Calu3 (cell line): ENCODE data around the gene RINL. TPM values are rescaled to one million over a fixed set of nuclear protein-coding genes. Genes with fewer than 3 reads are reported as not detected.
A peak's percentile ranks its signal among the peaks of the same experiment; 100 is the strongest.

Source experiments
- BruUV-seq: library from RNA; stranded (reverse); fragments of 400-500 nt; replicated peaks from 2 replicates; lab custom pipeline; 2021; lab: Mats Ljungman, UMichigan
- CTCF ChIA-PET: fragments of 300-600 bp; sonication (Branson Sonifier 250); formaldehyde crosslinking; loops from one replicate; lab custom pipeline; 2022; ENCODE audit warnings: antibody characterized with exemption; lab: Charles Lee
- DNase-seq: peaks from one replicate; pipeline ENCODE4 v3.0.0; 2022
- H3K27ac Mint-ChIP-seq: one replicate; pipeline ENCODE4 v1.8.0; 2022; ENCODE audit warnings: mixed read lengths; ENCODE audit not compliant: unreplicated experiment
- H3K27me3 Mint-ChIP-seq: one replicate; pipeline ENCODE4 v1.8.0; 2022; ENCODE audit warnings: mixed read lengths; ENCODE audit not compliant: unreplicated experiment
- H3K36me3 Mint-ChIP-seq: one replicate; pipeline ENCODE4 v1.8.0; 2022; ENCODE audit warnings: mild to moderate bottlenecking, moderate library complexity, mixed read lengths; ENCODE audit not compliant: insufficient read depth, unreplicated experiment
- H3K4me1 Mint-ChIP-seq: one replicate; pipeline ENCODE4 v1.8.0; 2022; ENCODE audit warnings: mild to moderate bottlenecking, low read depth, mixed read lengths; ENCODE audit not compliant: unreplicated experiment
- H3K4me3 Mint-ChIP-seq: one replicate; pipeline ENCODE4 v1.8.0; 2022; ENCODE audit warnings: mild to moderate bottlenecking, low read depth, moderate library complexity, mixed read lengths; ENCODE audit not compliant: unreplicated experiment
- H3K9me3 Mint-ChIP-seq: one replicate; pipeline ENCODE4 v1.8.0; 2022; ENCODE audit warnings: low read depth, mixed read lengths; ENCODE audit not compliant: unreplicated experiment
- intact Hi-C: fragments of 100-400 bp; cut with micrococcal nuclease; formaldehyde crosslinking; loops from one replicate; pipeline ENCODE4 v1.10.0; 2022; ENCODE audit not compliant: unreplicated experiment
- total RNA-seq: library from RNA; stranded (reverse); gene quantifications from 2 replicates; pipeline ENCODE4 v1.2.3, GENCODE V29; 2022
- TF ChIP-seq, protein P1 (sequence below): fragments of 200-600 bp; IDR thresholded peaks from one replicate; pipeline ENCODE4 v1.8.0; 2022; ENCODE audit warnings: antibody characterized with exemption; ENCODE audit not compliant: unreplicated experiment

The RINL gene
- total RNA-seq, 1 experiment from 2014 or later: 4.1 TPM

DNA sequence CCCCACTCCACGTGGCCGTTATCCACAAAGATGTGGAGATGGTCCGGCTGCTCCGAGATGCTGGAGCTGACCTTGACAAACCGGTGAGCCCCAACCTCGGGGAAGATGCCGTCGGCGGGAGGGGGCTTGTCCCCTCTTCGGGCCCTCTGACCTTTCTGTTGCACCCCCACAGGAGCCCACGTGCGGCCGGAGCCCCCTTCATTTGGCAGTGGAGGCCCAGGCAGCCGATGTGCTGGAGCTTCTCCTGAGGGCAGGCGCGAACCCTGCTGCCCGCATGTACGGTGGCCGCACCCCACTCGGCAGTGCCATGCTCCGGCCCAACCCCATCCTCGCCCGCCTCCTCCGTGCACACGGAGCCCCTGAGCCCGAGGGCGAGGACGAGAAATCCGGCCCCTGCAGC, 29.2 kb upstream of the RINL start:
- CTCF ChIA-PET: interaction anchor here (0.6 kb wide), 1 partner anchor 221 kb away, joined by 6 read pairs; no protein-coding TSS in a partner anchor
- Mint-ChIP-seq H3K36me3 (peaks cover 50% of the 10 kb centered on the region), H3K27ac (peak overlapping the region; percentile 7), H3K4me3 (no peak overlapping the region), H3K4me1 (peaks cover 7% of the 10 kb centered on the region), H3K27me3 (no peaks in the 10 kb centered on the region), H3K9me3 (peaks cover 9% of the 10 kb centered on the region)
- no peak for DNase-seq
- intact Hi-C loops: no loop called here
- TF ChIP-seq, protein P1, sequence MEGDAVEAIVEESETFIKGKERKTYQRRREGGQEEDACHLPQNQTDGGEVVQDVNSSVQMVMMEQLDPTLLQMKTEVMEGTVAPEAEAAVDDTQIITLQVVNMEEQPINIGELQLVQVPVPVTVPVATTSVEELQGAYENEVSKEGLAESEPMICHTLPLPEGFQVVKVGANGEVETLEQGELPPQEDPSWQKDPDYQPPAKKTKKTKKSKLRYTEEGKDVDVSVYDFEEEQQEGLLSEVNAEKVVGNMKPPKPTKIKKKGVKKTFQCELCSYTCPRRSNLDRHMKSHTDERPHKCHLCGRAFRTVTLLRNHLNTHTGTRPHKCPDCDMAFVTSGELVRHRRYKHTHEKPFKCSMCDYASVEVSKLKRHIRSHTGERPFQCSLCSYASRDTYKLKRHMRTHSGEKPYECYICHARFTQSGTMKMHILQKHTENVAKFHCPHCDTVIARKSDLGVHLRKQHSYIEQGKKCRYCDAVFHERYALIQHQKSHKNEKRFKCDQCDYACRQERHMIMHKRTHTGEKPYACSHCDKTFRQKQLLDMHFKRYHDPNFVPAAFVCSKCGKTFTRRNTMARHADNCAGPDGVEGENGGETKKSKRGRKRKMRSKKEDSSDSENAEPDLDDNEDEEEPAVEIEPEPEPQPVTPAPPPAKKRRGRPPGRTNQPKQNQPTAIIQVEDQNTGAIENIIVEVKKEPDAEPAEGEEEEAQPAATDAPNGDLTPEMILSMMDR: no peak
- no TSS peak for BruUV-seq

DNA sequence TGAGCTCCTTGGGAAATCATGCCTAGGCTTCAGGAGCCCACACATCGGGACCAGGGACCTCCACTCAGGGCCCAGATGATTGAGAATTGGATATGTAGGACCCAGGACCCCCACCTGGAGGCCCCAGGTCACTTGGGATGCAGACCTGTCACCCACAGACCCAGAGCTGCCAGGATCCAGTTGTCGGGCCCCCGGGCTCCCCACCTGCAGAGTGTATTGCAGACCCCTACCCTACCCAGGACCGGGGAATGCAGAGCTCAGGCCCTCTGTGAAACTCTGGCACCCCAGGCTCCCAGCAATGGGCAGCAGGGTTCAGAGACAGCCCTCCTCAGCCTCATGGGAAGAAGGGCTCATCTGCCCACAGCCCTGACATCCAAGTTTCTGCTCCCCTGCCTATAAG, 27.5 kb upstream of the RINL start:
- Mint-ChIP-seq H3K27ac (no peak overlapping the region), H3K27me3 (no peaks in the 10 kb centered on the region), H3K36me3 (peaks cover 64% of the 10 kb centered on the region), H3K9me3 (peaks cover 9% of the 10 kb centered on the region), H3K4me3 (no peak overlapping the region), H3K4me1 (peaks cover 13% of the 10 kb centered on the region)
- TF ChIP-seq, protein P1: no peak
- intact Hi-C loops: no loop called here
- no TSS peak for BruUV-seq
- CTCF ChIA-PET: interaction anchor here (0.7 kb wide), 1 partner anchor 106 kb away, joined by 4 read pairs; no protein-coding TSS in a partner anchor
- no peak for DNase-seq

DNA sequence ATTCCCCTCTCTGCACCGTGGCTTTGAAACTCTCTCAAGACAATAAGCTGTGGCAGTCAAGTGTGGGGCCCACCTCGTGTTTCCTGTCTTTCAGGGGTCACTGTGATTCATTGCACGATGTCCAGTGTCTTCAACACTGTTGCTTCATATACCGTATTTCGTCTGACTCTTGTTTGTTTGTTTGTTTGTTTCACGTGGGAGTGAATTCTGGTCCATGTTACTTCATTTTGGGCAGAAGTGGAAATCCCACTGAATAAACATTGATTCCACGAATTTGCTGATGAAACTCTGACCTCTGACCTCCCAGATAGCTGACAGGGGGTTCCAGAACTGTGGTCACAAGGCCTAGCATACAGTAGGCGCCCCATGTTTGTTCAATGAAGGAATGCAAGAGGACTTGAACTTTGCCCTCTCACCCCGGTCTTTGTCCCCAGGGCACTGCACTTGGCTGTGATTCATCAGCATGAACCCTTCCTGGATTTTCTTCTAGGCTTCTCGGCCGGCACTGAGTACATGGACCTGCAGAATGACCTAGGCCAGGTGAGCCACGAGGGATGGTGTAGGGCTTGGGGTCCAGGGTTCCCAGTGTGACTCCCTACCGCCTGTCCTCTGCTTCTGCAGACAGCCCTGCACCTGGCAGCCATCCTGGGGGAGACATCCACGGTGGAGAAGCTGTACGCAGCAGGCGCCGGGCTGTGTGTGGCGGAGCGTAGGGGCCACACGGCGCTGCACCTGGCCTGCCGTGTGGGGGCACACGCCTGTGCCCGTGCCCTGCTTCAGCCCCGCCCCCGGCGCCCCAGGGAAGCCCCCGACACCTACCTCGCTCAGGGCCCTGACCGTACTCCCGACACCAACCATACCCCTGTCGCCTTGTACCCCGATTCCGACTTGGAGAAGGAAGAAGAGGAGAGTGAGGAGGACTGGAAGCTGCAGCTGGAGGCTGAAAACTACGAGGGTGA, 26.8 kb upstream of the RINL start:
- no peak overlapping the region for H3K27ac Mint-ChIP-seq

DNA sequence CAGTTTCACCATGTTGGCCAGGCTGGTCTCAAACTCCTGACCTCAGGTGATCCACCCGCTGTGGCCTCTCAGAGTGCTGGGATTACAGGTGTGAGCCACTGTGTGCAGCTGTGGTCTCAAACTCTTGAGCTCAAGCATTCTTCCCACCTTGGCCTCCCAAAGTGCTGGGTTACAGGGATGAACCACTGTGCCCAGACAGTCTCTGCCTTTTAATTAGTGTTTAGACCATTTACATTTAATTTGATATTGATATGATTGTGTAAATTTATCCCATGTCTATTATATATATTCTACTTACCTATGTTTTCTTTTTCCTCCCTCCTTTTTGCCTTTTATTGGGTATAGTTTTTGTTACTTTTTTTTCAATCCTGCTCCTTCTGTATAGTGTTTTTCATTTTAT, 23.6 kb upstream of the RINL start:
- CTCF ChIA-PET: interaction anchor here (0.5 kb wide), 1 partner anchor 962 kb away, joined by 3 read pairs; no protein-coding TSS in a partner anchor
- H3K27ac Mint-ChIP-seq: peak overlapping the region; percentile 81
- intact Hi-C loops: no loop called here
- peaks cover 3% of the 10 kb centered on the region for H3K9me3 Mint-ChIP-seq
- no peaks in the 10 kb centered on the region for H3K27me3 Mint-ChIP-seq
- no TSS peak for BruUV-seq
- H3K36me3 Mint-ChIP-seq: peaks cover 60% of the 10 kb centered on the region
- TF ChIP-seq, protein P1: no peak
- H3K4me1 Mint-ChIP-seq: peaks cover 29% of the 10 kb centered on the region
- H3K4me3 Mint-ChIP-seq: no peak overlapping the region
- no peak for DNase-seq

More for the DNA sequence above, 26.8 kb upstream of the RINL start:
- Mint-ChIP-seq H3K27me3 (no peaks in the 10 kb centered on the region), H3K4me3 (no peak overlapping the region), H3K36me3 (peaks cover 72% of the 10 kb centered on the region), H3K9me3 (peaks cover 9% of the 10 kb centered on the region), H3K4me1 (peaks cover 17% of the 10 kb centered on the region)
- no TSS peak for BruUV-seq
- TF ChIP-seq, protein P1: no peak
- DNase-seq: no peak
- CTCF ChIA-PET: no interaction called here
- intact Hi-C loops: no loop called here
